Measurements from ENCODE around the gene SH3GL2.
"Not testable (repeated sequence)": the region's sequence is repeated elsewhere in the genome, so short reads cannot be mapped to it uniquely, and the experiment has no call there.

The SH3GL2 gene

DNA sequence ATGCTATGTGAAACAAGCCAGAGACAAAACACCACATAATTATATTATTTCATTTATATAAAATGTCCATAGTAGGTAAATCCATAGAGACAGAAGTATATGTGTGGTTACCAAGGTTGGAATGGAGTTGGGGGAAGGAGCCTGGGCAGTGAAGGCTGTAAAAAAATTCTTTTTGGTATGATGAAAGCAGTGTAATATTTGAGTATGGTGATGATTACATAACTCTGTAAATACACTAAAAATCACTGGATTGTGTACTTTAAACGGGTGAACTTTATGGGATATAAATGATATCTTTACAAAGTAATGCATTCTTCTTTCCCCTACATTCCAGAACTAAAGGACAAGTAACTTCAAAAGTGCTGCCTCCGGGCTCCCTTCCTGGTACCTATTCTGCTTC is 155.8 kb downstream of the SH3GL2 start:
- Mint-ChIP-seq H3K36me3 (no peaks in the 10 kb centered on the region), H3K9me3 (ENCODE audit: low read depth) (peaks cover 6% of the 10 kb centered on the region), H3K27ac (no peak overlapping the region), H3K27me3 (no peaks in the 10 kb centered on the region), H3K4me1 (ENCODE audit: low read depth) (no peaks in the 10 kb centered on the region), H3K4me3 (no peak overlapping the region)

DNA sequence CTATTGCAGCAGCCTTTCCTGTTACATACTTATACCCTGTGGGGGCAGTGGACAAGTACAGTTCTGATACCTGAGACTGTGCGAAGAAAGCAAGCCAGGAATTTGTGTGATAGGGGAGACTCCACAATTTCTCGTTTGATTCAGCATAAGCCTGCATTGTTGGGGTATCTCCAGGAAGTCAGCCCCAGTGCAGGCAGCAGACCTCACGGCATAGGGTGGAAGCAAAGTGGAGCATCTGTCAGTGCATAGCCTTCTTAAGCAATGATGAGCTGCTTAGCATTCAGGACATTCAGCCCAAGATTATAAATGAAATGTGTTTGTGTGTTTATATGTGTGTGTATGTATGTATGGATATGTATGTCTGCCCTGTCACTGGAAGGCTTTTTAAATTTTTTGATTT is 157.0 kb downstream of the SH3GL2 start:
- H3K27me3 Mint-ChIP-seq = no peaks in the 10 kb centered on the region

DNA sequence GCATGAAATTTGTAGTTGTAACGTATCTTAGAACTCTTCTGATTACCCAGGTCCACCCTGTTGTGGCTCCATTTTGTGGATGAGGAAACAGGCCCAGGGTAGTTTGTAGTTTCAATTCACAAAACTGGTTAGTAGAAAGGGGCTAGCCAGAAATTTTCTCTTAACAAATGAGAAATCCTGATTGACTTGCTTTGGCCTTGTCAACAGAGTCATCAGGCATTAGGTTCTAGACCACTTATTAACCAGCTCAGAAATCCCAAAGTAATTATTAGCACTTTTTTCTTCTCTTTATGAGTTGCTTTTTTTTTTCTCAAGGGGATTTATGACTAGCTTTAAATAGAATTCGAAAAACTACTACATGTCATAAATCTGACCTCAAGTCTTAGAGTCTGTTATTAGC is 160.2 kb downstream of the SH3GL2 start:
- H3K4me1 Mint-ChIP-seq (ENCODE audit: low read depth) = no peaks in the 10 kb centered on the region
- no peaks in the 10 kb centered on the region for H3K36me3 Mint-ChIP-seq
- no peaks in the 10 kb centered on the region for H3K27me3 Mint-ChIP-seq
- H3K4me3 Mint-ChIP-seq = no peak overlapping the region
- H3K27ac Mint-ChIP-seq = no peak overlapping the region
- H3K9me3 Mint-ChIP-seq (ENCODE audit: low read depth) = no peaks in the 10 kb centered on the region

More for the DNA sequence above, 157.0 kb downstream of the SH3GL2 start:
- H3K4me1 Mint-ChIP-seq (ENCODE audit: low read depth) = no peaks in the 10 kb centered on the region
- H3K4me3 Mint-ChIP-seq = no peak overlapping the region
- H3K36me3 Mint-ChIP-seq = no peaks in the 10 kb centered on the region
- H3K27ac Mint-ChIP-seq = no peak overlapping the region
- H3K9me3 Mint-ChIP-seq (ENCODE audit: low read depth) = peaks cover 6% of the 10 kb centered on the region

GRCh38 chr9:17739736-17740135 is 160.9 kb downstream of the SH3GL2 start:
- H3K4me3 Mint-ChIP-seq = no peak overlapping the region
- H3K4me1 Mint-ChIP-seq (ENCODE audit: low read depth) = no peaks in the 10 kb centered on the region
- H3K27ac Mint-ChIP-seq = no peak overlapping the region
- no peaks in the 10 kb centered on the region for H3K9me3 Mint-ChIP-seq (ENCODE audit: low read depth)
- no peaks in the 10 kb centered on the region for H3K36me3 Mint-ChIP-seq
- H3K27me3 Mint-ChIP-seq = no peaks in the 10 kb centered on the region

DNA sequence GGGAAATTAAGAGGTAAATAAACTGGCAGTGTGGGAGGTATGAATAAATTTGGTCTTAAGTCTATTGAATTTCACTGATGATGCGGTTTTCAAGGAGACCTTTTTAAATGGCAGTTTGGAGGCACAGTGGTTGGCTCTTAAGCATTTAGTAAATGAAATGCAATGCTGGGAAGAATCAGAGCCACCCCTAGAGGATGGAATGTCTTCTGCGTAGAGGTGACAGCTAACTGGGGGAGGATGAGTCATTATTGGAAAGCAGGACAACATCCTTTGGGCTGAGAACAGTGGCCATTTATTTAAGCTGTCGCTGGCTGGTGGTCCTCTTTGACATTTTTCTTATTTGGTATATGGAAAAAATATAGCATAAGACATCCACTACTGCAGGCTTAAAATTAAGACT is 163.2 kb downstream of the SH3GL2 start:
- Mint-ChIP-seq H3K9me3 (ENCODE audit: low read depth) (peaks cover 3% of the 10 kb centered on the region), H3K27ac (no peak overlapping the region), H3K27me3 (no peaks in the 10 kb centered on the region), H3K4me3 (no peak overlapping the region), H3K36me3 (no peaks in the 10 kb centered on the region), H3K4me1 (ENCODE audit: low read depth) (no peaks in the 10 kb centered on the region)

- no peaks in the 10 kb centered on the region for H3K27me3 Mint-ChIP-seq
- H3K4me3 Mint-ChIP-seq = no peak overlapping the region
- peaks cover 3% of the 10 kb centered on the region for H3K9me3 Mint-ChIP-seq (ENCODE audit: low read depth)
- no peak overlapping the region for H3K27ac Mint-ChIP-seq
- H3K36me3 Mint-ChIP-seq = no peaks in the 10 kb centered on the region
- H3K4me1 Mint-ChIP-seq (ENCODE audit: low read depth) = no peaks in the 10 kb centered on the region
Observed at GRCh38 chr9:17744786-17745185, 165.9 kb downstream of the SH3GL2 start.

GRCh38 chr9:17750269-17750668 is 171.4 kb downstream of the SH3GL2 start:
- no peak overlapping the region for H3K4me3 Mint-ChIP-seq
- H3K4me1 Mint-ChIP-seq (ENCODE audit: low read depth) = no peaks in the 10 kb centered on the region
- no peak overlapping the region for H3K27ac Mint-ChIP-seq
- H3K9me3 Mint-ChIP-seq (ENCODE audit: low read depth) = peaks cover 7% of the 10 kb centered on the region
- H3K27me3 Mint-ChIP-seq = no peaks in the 10 kb centered on the region
- no peaks in the 10 kb centered on the region for H3K36me3 Mint-ChIP-seq

DNA sequence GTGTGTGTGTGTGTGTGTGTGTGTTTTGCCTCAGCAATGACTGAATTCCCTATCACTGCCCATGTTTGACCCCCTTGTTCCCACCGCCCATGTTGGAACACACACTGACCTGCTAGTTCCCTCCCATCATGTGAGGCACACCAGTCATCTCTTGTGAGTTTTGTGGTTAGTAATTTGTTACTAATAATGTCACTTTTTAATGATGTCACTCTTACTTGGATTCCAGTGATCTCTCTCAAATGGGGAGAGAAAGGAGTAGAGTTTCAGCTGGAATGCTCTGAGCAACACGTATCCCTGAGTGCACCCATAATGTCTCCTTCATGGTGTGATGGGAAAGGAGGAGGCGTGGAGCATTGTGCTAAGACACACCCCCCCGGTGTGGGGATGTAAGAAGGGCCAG is 172.6 kb downstream of the SH3GL2 start:
- H3K4me1 Mint-ChIP-seq (ENCODE audit: low read depth) = no peaks in the 10 kb centered on the region
- no peak overlapping the region for H3K27ac Mint-ChIP-seq
- peaks cover 7% of the 10 kb centered on the region for H3K9me3 Mint-ChIP-seq (ENCODE audit: low read depth)
- no peaks in the 10 kb centered on the region for H3K27me3 Mint-ChIP-seq
- H3K36me3 Mint-ChIP-seq = no peaks in the 10 kb centered on the region
- no peak overlapping the region for H3K4me3 Mint-ChIP-seq

- no peak overlapping the region for H3K4me3 Mint-ChIP-seq
- peaks cover 4% of the 10 kb centered on the region for H3K9me3 Mint-ChIP-seq (ENCODE audit: low read depth)
- H3K4me1 Mint-ChIP-seq (ENCODE audit: low read depth) = no peaks in the 10 kb centered on the region
- no peaks in the 10 kb centered on the region for H3K27me3 Mint-ChIP-seq
- no peak overlapping the region for H3K27ac Mint-ChIP-seq
- no peaks in the 10 kb centered on the region for H3K36me3 Mint-ChIP-seq
Observed at GRCh38 chr9:17752021-17752420, 173.2 kb downstream of the SH3GL2 start.

DNA sequence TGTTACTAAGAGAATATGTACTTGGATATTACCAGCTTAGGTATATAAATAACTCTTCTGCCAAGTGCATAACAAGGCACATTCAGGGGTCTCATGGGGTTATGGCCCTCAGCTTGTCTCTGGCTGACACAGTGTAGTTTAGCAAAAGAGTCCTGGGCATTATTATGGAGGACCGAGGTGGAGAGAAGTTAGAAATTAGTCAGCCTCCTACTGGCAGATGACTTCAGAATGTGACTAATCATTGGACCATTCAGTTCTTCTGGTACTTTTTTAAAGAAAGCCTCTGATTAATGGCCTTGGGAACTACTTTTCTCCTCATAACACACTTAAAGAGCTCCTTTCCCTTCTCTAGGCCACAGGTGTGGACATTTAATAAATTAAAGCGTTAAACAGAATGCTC is 178.9 kb downstream of the SH3GL2 start:
- Mint-ChIP-seq H3K4me3 (no peak overlapping the region), H3K4me1 (ENCODE audit: low read depth) (no peaks in the 10 kb centered on the region), H3K27me3 (peaks cover 1% of the 10 kb centered on the region), H3K27ac (no peak overlapping the region), H3K9me3 (ENCODE audit: low read depth) (peaks cover 4% of the 10 kb centered on the region), H3K36me3 (no peaks in the 10 kb centered on the region)

- no peaks in the 10 kb centered on the region for H3K4me1 Mint-ChIP-seq (ENCODE audit: low read depth)
- H3K9me3 Mint-ChIP-seq (ENCODE audit: low read depth) = no peaks in the 10 kb centered on the region
- no peak overlapping the region for H3K27ac Mint-ChIP-seq
- peaks cover 1% of the 10 kb centered on the region for H3K27me3 Mint-ChIP-seq
- H3K36me3 Mint-ChIP-seq = no peaks in the 10 kb centered on the region
- no peak overlapping the region for H3K4me3 Mint-ChIP-seq
Observed at GRCh38 chr9:17760250-17760649, 181.4 kb downstream of the SH3GL2 start.

GRCh38 chr9:17761984-17762676 is 183.3 kb downstream of the SH3GL2 start:
- Mint-ChIP-seq H3K4me1 (ENCODE audit: low read depth) (no peaks in the 10 kb centered on the region), H3K27me3 (peaks cover 1% of the 10 kb centered on the region), H3K27ac (no peak overlapping the region), H3K9me3 (ENCODE audit: low read depth) (no peaks in the 10 kb centered on the region), H3K36me3 (no peaks in the 10 kb centered on the region), H3K4me3 (no peak overlapping the region)

GRCh38 chr9:17764306-17764705 is 185.4 kb downstream of the SH3GL2 start:
- no peaks in the 10 kb centered on the region for H3K9me3 Mint-ChIP-seq (ENCODE audit: low read depth)
- H3K27ac Mint-ChIP-seq = no peak overlapping the region
- H3K4me1 Mint-ChIP-seq (ENCODE audit: low read depth) = no peaks in the 10 kb centered on the region
- no peaks in the 10 kb centered on the region for H3K36me3 Mint-ChIP-seq
- H3K27me3 Mint-ChIP-seq = no peaks in the 10 kb centered on the region
- no peak overlapping the region for H3K4me3 Mint-ChIP-seq

GRCh38 chr9:17765131-17765530 is 186.3 kb downstream of the SH3GL2 start:
- H3K36me3 Mint-ChIP-seq; H3K27ac Mint-ChIP-seq; H3K9me3 Mint-ChIP-seq (ENCODE audit: low read depth); H3K4me1 Mint-ChIP-seq (ENCODE audit: low read depth); H3K4me3 Mint-ChIP-seq; H3K27me3 Mint-ChIP-seq: not testable (repeated sequence)

- Mint-ChIP-seq H3K4me1 (ENCODE audit: low read depth) (no peaks in the 10 kb centered on the region), H3K36me3 (no peaks in the 10 kb centered on the region), H3K27ac (no peak overlapping the region), H3K27me3 (no peaks in the 10 kb centered on the region), H3K9me3 (ENCODE audit: low read depth) (no peaks in the 10 kb centered on the region), H3K4me3 (no peak overlapping the region)
Observed at GRCh38 chr9:17772223-17772622, 193.4 kb downstream of the SH3GL2 start.

DNA sequence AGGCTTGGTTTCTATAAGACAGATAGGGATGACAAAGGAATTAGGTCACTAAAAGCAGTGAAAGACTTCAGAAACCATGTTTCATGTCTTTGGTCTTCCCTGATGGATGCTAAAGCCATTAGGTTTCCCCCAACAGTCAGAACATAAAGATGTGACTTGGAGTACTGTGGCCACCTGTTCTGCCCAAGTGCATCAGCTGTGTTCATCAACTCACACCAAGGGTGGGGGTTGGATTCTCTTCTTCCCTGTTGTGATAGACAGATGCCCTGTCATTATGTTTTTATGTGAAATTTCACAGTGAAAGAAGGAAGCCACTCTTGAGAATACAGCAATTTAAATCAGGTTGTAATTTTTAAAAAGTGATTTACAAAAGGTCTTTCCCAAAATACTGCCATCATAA is 196.8 kb downstream of the SH3GL2 start:
- Mint-ChIP-seq H3K27ac (no peak overlapping the region), H3K4me3 (no peak overlapping the region), H3K27me3 (no peaks in the 10 kb centered on the region), H3K9me3 (ENCODE audit: low read depth) (no peaks in the 10 kb centered on the region), H3K4me1 (ENCODE audit: low read depth) (no peaks in the 10 kb centered on the region), H3K36me3 (no peaks in the 10 kb centered on the region)
